Activated CD4-positive, CD25-positive, alpha-beta regulatory T cell treated with anti-CD3 and anti-CD28 coated beads, Interleukin-2, amount 50 U/mL, for 16 hours (primary cell): ENCODE results near the gene RNASE8.

Source experiments
- DNase-seq: peaks from one replicate; pipeline ENCODE4 v3.0.0-alpha.2; 2020; ENCODE audit warnings: low read depth, low spot score

The RNASE8 gene

GRCh38 chr14:21072781-21073339, 15.2 kb downstream of the RNASE8 start:
- DNase-seq: no peak

- DNase-seq: no peak
Measured at GRCh38 chr14:21073921-21074320, 16.3 kb downstream of the RNASE8 start.

DNA sequence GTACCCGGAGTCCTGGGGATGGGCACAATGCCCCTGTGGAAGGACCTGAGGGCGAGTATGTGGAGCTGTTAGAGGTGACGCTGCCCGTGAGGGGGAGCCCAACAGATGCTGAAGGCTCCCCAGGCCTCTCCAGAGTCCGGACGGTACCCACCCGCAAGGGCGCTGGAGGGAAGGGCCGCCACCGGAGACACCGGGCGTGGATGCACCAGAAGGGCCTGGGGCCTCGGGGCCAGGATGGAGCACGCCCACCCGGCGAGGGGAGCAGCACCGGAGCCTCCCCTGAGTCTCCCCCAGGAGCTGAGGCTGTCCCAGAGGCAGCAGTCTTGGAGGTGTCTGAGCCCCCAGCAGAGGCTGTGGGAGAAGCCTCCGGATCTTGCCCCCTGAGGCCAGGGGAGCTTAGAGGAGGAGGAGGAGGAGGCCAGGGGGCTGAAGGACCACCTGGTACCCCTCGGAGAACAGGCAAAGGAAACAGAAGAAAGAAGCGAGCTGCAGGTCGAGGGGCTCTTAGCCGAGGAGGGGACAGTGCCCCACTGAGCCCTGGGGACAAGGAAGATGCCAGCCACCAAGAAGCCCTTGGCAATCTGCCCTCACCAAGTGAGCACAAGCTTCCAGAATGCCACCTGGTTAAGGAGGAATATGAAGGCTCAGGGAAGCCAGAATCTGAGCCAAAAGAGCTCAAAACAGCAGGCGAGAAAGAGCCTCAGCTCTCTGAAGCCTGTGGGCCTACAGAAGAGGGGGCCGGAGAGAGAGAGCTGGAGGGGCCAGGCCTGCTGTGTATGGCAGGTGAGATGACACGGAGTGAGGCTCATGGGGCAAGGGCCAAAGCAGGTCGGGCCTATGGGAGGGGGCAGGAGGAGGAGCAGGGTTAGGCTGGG, 17.0 kb downstream of the RNASE8 start:
- no peak for DNase-seq

GRCh38 chr14:21075719-21076437, 18.3 kb downstream of the RNASE8 start:
- no peak for DNase-seq

DNA sequence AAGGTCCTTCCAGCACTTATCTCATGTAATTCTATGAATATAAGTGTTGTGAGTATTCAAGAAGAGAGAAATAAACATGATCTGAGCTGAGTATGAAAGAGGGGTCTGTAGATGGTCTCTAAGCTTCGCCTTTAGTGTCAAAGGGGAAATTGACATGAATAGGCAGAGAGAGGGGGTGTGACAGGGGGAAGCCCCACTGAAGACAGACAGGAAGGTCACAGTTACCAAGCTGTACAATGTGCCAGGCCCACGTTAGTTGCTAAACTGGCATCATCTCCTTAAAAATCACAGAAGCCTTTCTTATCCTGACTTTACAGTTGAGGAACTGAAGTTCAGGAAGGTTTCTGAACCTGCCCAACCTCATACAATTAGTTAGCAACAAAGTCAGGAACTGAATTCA, 20.1 kb downstream of the RNASE8 start:
- no peak for DNase-seq

DNA sequence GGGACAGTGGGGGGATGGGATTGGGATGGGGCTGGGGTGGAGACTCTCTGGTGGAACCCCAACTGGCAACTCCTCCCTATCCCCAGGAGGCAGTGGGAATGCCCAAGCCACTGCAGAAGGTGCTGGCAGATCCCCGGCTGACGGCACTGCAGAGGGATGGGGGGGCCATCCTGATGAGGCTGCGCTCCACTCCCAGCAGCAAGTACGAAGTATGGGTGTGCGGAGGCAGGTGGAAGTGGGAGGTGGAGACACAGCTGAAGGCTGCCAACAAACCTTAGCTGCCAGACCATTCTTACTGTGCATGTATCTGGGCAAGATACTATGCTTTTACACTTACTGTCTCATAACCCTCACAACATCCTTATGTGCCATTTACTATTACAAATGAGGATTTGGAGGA, 20.7 kb downstream of the RNASE8 start:
- DNase-seq: no peak

DNA sequence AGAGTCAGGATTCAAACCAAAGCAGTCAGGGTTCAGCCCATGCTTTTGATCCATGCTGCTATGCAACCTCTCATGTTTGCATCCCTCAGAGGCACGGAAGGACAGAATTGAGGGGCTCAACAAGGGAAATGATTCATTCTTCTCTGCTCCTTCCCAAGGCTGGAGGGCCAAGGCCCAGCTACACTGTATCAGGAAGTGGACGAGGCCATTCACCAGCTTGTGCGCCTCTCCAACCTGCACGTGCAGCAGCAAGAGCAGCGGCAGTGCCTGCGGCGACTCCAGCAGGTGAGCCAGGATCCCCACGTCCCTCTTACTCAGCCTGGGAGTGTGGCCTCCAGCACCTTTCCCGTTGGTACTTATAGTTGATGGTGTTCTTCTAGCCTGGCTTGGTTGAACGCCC, 21.1 kb downstream of the RNASE8 start:
- no peak for DNase-seq

GRCh38 chr14:21081521-21082142, 24.0 kb downstream of the RNASE8 start:
- DNase-seq: no peak

DNA sequence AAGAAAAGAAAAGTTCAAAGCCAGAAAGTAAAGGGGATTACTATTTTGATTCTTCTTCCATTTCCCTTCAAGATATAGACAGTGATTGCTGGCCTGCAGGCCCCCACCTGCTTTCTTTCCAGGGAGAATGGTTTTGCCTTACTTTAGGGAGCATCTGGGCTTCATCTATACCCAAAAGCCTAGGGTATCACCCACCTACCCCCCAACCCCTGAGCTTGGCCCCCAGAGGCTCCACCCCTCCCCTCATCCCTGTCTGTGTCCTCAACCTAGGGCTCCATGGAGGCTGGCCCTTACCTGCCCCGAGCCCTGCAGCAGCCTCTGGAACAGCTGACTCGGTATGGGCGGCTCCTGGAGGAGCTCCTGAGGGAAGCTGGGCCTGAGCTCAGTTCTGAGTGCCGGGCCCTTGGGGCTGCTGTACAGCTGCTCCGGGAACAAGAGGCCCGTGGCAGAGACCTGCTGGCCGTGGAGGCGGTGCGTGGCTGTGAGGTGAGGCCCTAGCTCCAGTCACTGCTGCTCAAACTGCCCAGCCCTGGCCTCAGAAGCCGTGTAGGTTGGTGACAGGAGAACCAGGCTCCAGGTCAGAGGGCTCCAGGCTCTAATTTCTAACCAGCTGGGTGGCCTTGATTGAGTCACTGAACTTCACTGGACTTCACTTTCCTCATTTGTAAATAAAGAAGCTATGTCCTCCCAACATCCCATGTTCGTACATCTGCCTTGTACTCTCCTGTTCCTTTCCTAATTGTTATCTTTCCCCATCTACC, 26.1 kb downstream of the RNASE8 start:
- no peak for DNase-seq

- no peak for DNase-seq
Measured at GRCh38 chr14:21084396-21084795, 26.8 kb downstream of the RNASE8 start.

- no peak for DNase-seq
Measured at GRCh38 chr14:21084998-21085853, 27.6 kb downstream of the RNASE8 start.

- no peak for DNase-seq
Measured at GRCh38 chr14:21086908-21087293, 29.3 kb downstream of the RNASE8 start.

DNA sequence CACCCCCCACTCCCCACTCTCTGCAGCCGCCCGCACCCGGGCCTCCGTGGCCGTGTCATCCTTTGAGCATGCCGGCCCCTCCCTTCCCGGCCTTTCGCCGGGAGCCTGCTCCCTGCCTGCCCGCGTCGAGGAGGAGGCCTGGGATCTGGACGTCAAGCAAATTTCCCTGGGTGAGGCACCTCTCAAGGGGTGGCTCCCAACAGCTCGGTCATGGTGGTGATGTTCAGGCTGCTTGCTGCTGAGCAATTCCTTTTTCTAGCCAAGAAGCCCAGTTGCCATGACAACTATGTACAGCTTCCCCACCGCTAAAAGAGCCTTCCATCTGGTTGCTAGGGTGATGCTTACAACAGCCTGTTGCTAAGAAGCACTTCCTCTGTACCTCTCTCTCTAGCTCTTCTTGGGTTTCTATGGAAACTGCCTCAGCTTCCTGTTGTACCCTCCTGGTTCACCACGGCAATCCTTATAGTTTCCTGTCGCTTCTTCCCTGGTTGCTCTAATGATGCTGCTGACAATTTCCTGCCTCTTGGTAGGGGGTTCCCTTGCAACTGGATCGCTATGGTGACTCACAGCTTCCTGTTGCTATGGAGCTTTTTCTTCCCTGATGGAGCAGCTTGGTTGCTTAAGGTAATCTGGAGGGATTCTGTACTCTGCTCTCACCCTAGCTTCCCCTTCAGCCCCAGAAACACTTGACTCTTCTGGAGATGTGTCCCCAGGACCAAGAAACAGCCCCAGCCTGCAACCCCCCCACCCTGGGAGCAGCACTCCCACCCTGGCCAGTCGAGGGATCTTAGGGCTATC, 29.9 kb downstream of the RNASE8 start:
- peak; percentile 62 for DNase-seq

- DNase-seq: no peak
Measured at GRCh38 chr14:21088687-21089086, 31.1 kb downstream of the RNASE8 start.

DNA sequence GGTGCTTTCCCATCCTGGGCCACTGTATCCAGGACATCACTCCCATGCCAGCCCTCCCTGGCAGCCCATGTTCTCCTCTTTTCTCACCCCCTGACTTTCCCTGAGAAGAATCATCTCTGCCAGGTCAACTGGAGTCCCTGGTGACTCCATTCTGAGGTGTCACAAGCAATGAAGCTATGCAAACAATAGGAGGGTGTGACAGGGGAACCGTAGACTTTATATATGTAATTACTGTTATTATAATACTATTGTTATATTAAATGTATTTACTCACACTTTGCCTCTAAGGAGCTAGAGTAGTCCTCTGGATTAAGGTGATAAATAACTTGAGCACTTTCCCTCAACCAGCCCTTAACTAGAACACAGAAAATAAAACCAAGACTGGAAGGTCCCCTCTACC, 31.6 kb downstream of the RNASE8 start:
- no peak for DNase-seq

- DNase-seq: no peak
Measured at GRCh38 chr14:21089877-21090193, 32.2 kb downstream of the RNASE8 start.

DNA sequence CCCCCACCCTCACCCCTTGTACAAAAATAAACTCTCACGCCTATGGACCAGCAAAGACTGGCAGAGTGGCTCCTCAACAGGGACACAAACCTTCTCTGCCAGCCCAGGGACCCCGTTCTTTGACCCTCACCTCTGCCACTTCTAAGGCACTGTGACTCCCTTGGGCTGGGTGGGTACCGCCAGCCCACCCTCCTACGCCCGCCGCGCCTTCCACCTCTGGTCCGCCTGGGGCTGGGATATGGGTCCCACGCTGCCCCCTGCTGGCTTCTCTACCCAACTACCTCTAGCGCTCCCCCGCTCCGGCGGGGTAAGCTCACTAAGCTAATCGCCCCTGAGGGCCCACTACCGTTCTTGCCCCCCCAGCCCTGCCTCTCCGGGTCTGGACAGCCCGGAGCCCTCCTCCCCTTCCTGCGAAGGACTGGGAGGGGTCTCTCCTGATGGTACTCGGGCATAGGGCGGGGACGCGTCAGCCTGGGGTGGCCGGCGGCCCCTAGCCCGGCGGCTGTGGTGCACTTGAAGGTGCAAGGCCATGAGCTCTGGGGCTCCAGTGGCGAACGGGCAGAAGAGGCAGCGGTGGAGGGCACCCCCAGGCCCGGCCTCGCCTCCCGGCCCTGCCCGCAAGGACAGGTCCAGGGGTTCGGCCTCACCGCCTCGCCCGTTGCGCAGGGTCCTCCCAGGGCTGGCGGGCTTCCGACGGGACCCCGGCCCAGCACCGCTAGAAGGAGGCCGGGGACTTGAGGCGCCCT, 32.7 kb downstream of the RNASE8 start:
- no peak for DNase-seq

- no peak for DNase-seq
Measured at GRCh38 chr14:21090940-21091663, 33.5 kb downstream of the RNASE8 start.
